Chondrocyte (in vitro differentiated cells): Measurements from ENCODE around the gene CDK14. TPM values are rescaled to one million over a fixed set of nuclear protein-coding genes. Genes with fewer than 3 reads are reported as not detected.
A peak's percentile ranks its signal among the peaks of the same experiment; 100 is the strongest.

Source experiments
- DNase-seq: peaks from one replicate; pipeline ENCODE4 v3.0.0; 2021; ENCODE audit warnings: mixed read lengths, low spot score
- H3K27ac Mint-ChIP-seq: one replicate; pipeline ENCODE4 v1.8.0; 2021; ENCODE audit warnings: mild to moderate bottlenecking, moderate library complexity, mixed read lengths; ENCODE audit not compliant: unreplicated experiment
- H3K27me3 Mint-ChIP-seq: 2 replicates; pipeline ENCODE4 v1.8.0; 2021; ENCODE audit warnings: low read depth, mixed read lengths
- H3K36me3 Mint-ChIP-seq: 2 replicates; pipeline ENCODE4 v1.8.0; 2021; ENCODE audit warnings: low read depth, mixed read lengths
- H3K4me1 Mint-ChIP-seq: 2 replicates; pipeline ENCODE4 v1.8.0; 2021; ENCODE audit warnings: low read depth, mild to moderate bottlenecking, mixed read lengths
- H3K4me3 Mint-ChIP-seq: one replicate; pipeline ENCODE4 v1.8.0; 2021; ENCODE audit warnings: mild to moderate bottlenecking, moderate library complexity, mixed read lengths; ENCODE audit not compliant: unreplicated experiment
- H3K9me3 Mint-ChIP-seq: 2 replicates; pipeline ENCODE4 v1.8.0; 2021; ENCODE audit warnings: low read depth, mixed read lengths
- total RNA-seq: library from RNA; stranded (reverse); gene quantifications from 3 replicates; pipeline ENCODE4 v1.2.1, GENCODE V29; 2021
- TF ChIP-seq, protein P1 (sequence below): fragments of 200-600 bp; sonication (generic); IDR thresholded peaks from 2 replicates; pipeline ENCODE4 v1.5.0; 2021; ENCODE audit warnings: antibody characterized with exemption, mild to moderate bottlenecking, moderate library complexity

CDK14 gene
- total RNA-seq, 1 donor from 2014 or later = 61.4 TPM

DNA sequence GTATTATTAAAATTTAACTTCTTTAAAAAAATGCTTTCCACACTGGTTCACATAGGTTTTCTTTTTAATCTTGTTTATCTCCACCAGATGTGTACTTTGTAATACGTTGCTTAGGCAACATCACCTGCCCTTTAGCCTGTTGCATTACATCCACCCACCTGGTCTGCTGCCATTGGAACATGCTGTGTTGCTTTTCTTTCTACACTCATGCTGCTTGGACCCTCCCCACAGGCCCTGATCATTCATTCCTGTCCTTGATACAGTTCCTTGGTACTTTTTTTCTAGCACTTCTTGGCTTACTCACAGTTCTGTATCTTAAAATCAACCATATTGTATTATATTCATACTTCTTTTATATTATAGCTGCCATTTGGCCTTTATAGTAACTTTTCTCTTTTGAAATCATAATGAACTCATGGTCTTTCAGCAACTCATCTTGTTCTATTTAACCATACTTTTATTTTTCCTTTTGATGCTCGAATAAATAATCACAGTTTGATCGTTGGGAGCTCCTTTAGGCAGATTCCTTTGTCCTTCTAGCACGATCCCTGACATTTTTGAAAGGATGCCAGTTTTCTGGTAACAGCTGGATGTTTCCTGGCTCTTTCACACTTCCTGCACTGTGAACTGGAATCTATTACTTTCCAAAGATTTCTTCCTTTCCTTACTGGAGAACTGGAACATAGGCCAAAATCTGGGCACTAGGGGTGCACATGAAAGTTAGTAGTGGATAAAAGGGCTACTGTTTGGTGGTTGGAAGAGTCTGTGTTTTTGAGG lies 125.1 kb downstream of the CDK14 start:
- H3K27ac Mint-ChIP-seq = peak overlapping the region; percentile 87
- peak overlapping the region; percentile 43 for H3K4me3 Mint-ChIP-seq
- no peaks in the 10 kb centered on the region for H3K9me3 Mint-ChIP-seq
- no peaks in the 10 kb centered on the region for H3K36me3 Mint-ChIP-seq
- H3K27me3 Mint-ChIP-seq = no peaks in the 10 kb centered on the region
- TF ChIP-seq, protein P1, sequence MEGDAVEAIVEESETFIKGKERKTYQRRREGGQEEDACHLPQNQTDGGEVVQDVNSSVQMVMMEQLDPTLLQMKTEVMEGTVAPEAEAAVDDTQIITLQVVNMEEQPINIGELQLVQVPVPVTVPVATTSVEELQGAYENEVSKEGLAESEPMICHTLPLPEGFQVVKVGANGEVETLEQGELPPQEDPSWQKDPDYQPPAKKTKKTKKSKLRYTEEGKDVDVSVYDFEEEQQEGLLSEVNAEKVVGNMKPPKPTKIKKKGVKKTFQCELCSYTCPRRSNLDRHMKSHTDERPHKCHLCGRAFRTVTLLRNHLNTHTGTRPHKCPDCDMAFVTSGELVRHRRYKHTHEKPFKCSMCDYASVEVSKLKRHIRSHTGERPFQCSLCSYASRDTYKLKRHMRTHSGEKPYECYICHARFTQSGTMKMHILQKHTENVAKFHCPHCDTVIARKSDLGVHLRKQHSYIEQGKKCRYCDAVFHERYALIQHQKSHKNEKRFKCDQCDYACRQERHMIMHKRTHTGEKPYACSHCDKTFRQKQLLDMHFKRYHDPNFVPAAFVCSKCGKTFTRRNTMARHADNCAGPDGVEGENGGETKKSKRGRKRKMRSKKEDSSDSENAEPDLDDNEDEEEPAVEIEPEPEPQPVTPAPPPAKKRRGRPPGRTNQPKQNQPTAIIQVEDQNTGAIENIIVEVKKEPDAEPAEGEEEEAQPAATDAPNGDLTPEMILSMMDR = no peak
- no peak for DNase-seq
- H3K4me1 Mint-ChIP-seq = peaks cover 94% of the 10 kb centered on the region

DNA sequence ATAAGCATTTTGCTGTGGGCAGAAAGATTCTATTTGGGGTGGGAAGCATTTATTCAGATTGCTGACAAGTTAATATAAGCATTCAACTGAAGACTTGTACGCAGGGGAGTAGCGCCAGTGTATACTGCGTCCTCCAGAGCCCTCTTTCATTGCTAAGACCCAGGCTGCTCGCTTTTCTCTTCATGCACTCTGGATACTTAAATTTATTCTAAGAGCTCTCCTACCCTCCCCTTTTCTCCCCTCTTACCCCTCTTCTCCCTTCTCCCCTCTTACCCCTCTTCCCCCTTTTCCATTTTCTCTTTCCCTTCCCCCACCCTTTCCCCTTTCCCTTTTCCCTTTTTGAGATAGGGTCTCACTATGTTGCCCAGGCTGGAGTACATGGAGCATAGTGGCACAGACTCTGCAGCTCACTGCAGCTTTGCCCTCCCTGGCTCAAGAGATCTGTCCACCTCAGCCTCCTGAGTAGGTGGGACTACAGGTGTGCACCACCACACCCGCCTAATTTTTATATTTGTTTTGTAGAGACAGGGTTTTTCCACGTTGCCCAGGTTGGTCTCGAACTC lies 125.8 kb downstream of the CDK14 start:
- TF ChIP-seq, protein P1 = no peak
- peaks cover 94% of the 10 kb centered on the region for H3K4me1 Mint-ChIP-seq
- peak overlapping the region; percentile 87 for H3K27ac Mint-ChIP-seq
- peak overlapping the region; percentile 43 for H3K4me3 Mint-ChIP-seq
- no peak for DNase-seq
- H3K27me3 Mint-ChIP-seq = no peaks in the 10 kb centered on the region
- no peaks in the 10 kb centered on the region for H3K36me3 Mint-ChIP-seq
- H3K9me3 Mint-ChIP-seq = no peaks in the 10 kb centered on the region

DNA sequence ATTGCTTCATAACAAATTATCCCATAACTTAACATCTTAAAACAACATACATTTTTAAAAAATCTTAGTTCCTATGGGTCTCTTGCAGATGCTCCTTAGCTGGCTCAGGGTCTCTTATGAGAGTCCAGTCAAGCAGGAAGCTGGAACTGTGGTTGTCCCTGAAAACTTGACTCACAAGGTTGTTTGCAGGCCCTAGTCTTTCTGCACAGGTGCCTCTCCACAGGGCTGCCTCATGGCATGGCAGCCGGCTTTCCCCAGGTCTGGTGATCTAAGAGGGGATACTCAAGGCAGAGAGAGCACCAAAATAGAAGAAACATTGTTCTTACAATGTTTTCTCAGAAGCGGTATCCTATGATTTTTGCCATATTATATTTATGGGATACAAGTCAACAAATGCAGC lies 127.1 kb downstream of the CDK14 start:
- peak overlapping the region; percentile 13 for H3K27ac Mint-ChIP-seq
- TF ChIP-seq, protein P1 = no peak
- no peaks in the 10 kb centered on the region for H3K9me3 Mint-ChIP-seq
- H3K4me1 Mint-ChIP-seq = peaks cover 92% of the 10 kb centered on the region
- H3K36me3 Mint-ChIP-seq = peaks cover 2% of the 10 kb centered on the region
- H3K27me3 Mint-ChIP-seq = no peaks in the 10 kb centered on the region
- no peak overlapping the region for H3K4me3 Mint-ChIP-seq
- no peak for DNase-seq

DNA sequence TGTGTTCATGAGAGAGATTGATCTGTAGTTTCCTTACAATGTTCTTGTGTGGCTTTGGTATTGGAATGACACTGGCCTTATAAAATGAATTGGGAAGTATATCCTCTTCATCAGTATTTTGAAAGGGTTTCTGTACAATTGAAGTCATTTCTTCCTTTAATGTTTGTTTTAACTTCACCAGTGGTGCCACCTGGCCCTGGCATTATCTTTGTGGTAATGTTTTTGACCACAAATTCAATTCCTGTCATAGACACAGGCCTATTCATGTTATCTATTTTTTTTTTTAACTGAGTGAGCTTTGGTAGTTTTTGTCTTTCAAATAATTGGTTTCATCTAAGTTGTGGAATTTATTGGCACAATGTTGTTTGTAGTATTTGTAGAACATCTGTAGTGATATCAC lies 127.7 kb downstream of the CDK14 start:
- H3K36me3 Mint-ChIP-seq = peaks cover 2% of the 10 kb centered on the region
- H3K27me3 Mint-ChIP-seq = no peaks in the 10 kb centered on the region
- H3K4me3 Mint-ChIP-seq = no peak overlapping the region
- no peaks in the 10 kb centered on the region for H3K9me3 Mint-ChIP-seq
- DNase-seq = no peak
- no peak overlapping the region for H3K27ac Mint-ChIP-seq
- peaks cover 90% of the 10 kb centered on the region for H3K4me1 Mint-ChIP-seq
- TF ChIP-seq, protein P1 = no peak

DNA sequence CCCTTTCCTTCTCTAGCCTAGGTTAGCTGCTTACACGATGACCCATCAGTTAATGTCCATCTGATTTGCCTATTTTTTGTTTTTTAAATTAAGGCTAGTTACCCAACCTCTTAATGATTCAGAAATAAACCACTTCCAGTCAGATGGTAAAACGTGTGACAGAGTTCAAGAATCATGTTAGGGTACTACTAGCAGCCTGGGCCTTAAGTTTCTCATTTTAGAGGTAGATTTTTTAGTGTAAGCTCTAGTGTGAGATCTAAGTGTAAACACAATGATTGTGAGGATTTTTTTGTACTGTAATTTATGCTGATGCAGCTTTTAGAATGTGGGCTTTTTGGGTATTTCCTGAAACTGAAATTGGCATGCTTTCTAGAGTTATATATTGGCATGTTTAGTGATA lies 130.0 kb downstream of the CDK14 start:
- Mint-ChIP-seq H3K4me1 (peaks cover 74% of the 10 kb centered on the region), H3K36me3 (peaks cover 8% of the 10 kb centered on the region), H3K27ac (peak overlapping the region; percentile 46), H3K9me3 (peaks cover 3% of the 10 kb centered on the region), H3K4me3 (no peak overlapping the region), H3K27me3 (no peaks in the 10 kb centered on the region)
- no peak for DNase-seq
- TF ChIP-seq, protein P1 = no peak
